HepG2 (cell line): ENCODE results near the gene PPIL3. TPM values are rescaled to one million over a fixed set of nuclear protein-coding genes. Genes with fewer than 3 reads are reported as not detected.

Experiments used
- CBX5 ChIP-seq: sonication (generic); formaldehyde crosslinking; IDR thresholded peaks from 2 replicates; pipeline ENCODE4 v1.4.0; 2020; ENCODE audit warnings: missing genetic modification reagents, borderline replicate concordance
- FOXJ3 ChIP-seq: sonication (generic); formaldehyde crosslinking; IDR thresholded peaks from 2 replicates; pipeline ENCODE4 v1.4.0; 2020; ENCODE audit warnings: missing genetic modification reagents, mild to moderate bottlenecking, borderline replicate concordance
- HNRNPUL1 ChIP-seq: fragments of 200-400 bp; formaldehyde crosslinking; IDR thresholded peaks from 2 replicates; pipeline ENCODE4 v1.6.1; 2017; ENCODE audit warnings: low read depth, mild to moderate bottlenecking, low read length, moderate library complexity
- KMT2A ChIP-seq: sonication (generic); formaldehyde crosslinking; IDR thresholded peaks from 2 replicates; pipeline ENCODE4 v1.4.0; 2020; ENCODE audit warnings: missing genetic modification reagents
- MEIS1 ChIP-seq: sonication (generic); formaldehyde crosslinking; IDR thresholded peaks from 2 replicates; pipeline ENCODE4 v1.9.0; 2021; ENCODE audit warnings: mild to moderate bottlenecking, missing genetic modification reagents, moderate library complexity, borderline replicate concordance
- NPAS2 ChIP-seq: sonication (generic); formaldehyde crosslinking; IDR thresholded peaks from 2 replicates; pipeline ENCODE4 v1.8.0; 2022; ENCODE audit warnings: mild to moderate bottlenecking, missing genetic modification reagents, borderline replicate concordance
- ZNF335 ChIP-seq: sonication (generic); formaldehyde crosslinking; IDR thresholded peaks from 2 replicates; pipeline ENCODE4 v1.4.0; 2020; ENCODE audit warnings: missing genetic modification reagents
- ZNF33B ChIP-seq: sonication (generic); formaldehyde crosslinking; IDR thresholded peaks from 2 replicates; pipeline ENCODE4 v1.5.1; 2020; ENCODE audit warnings: mild to moderate bottlenecking, missing genetic modification reagents
- ZNF704 ChIP-seq: sonication (generic); formaldehyde crosslinking; IDR thresholded peaks from 2 replicates; pipeline ENCODE4 v1.8.1; 2023; ENCODE audit warnings: mild to moderate bottlenecking, inconsistent platforms, moderate library complexity, missing genetic modification reagents, borderline replicate concordance
- ZNF772 ChIP-seq: sonication (generic); formaldehyde crosslinking; IDR thresholded peaks from 2 replicates; pipeline ENCODE4 v1.5.0; 2020; ENCODE audit warnings: mild to moderate bottlenecking, missing genetic modification reagents
- ZNF790 ChIP-seq: sonication (generic); formaldehyde crosslinking; IDR thresholded peaks from 2 replicates; pipeline ENCODE4 v1.8.0; 2022; ENCODE audit warnings: missing genetic modification reagents, mild to moderate bottlenecking, borderline replicate concordance
- polyA plus RNA-seq, 8 experiments: library from polyadenylated mRNA; depleted of rRNA in 3 of 8; stranded (reverse) in 7 of 8; unstranded in 1 of 8; fragments of >200 nt; fragmentation: Illumina TruSeq in 4 of 8; extraction: Trizol in 4 of 8; gene quantifications; 2 replicates each; pipeline versions ENCODE4 v1.2.1 to v1.2.3, GENCODE V29; 2011 to 2016; ENCODE audit warnings: low read depth in 4 of 8, missing spikeins in 1 of 8, mixed read lengths in 1 of 8; ENCODE audit not compliant: insufficient read depth in 1 of 8
- total RNA-seq, 5 experiments: library from RNA; depleted of rRNA; stranded (reverse); fragments of >200 nt; fragmentation: Illumina TruSeq; extraction: Trizol; gene quantifications; 2 replicates each; pipeline ENCODE4 v1.2.3, GENCODE V29; 2016; ENCODE audit warnings: low read depth in 1 of 5
- TF ChIP-seq, protein P1 (sequence below): IDR thresholded peaks from 2 replicates; pipeline ENCODE4 v1.6.1; 2016; ENCODE audit warnings: missing compliant biosample characterization, missing genetic modification reagents, borderline replicate concordance
- TF ChIP-seq, protein P2 (sequence below): sonication (generic); formaldehyde crosslinking; IDR thresholded peaks from 2 replicates; pipeline ENCODE4 v1.5.0; 2020; ENCODE audit warnings: mild to moderate bottlenecking, missing genetic modification reagents
- TF ChIP-seq, protein P3 (sequence below): sonication (generic); formaldehyde crosslinking; IDR thresholded peaks from 2 replicates; pipeline ENCODE4 v1.4.0; 2020; ENCODE audit warnings: missing genetic modification reagents
- TF ChIP-seq, protein P4 (sequence below): fragments of 450-650 bp; IDR thresholded peaks from 2 replicates; pipeline ENCODE4 v1.6.1; 2016
- TF ChIP-seq, protein P5 (sequence below): IDR thresholded peaks from 2 replicates; pipeline ENCODE4 v1.6.1; 2016
- TF ChIP-seq, protein P6 (sequence below): sonication (generic); formaldehyde crosslinking; conservative IDR thresholded peaks from 2 replicates; pipeline ENCODE4 v1.4.0; 2020; ENCODE audit warnings: missing genetic modification reagents

Gene PPIL3
- total and polyA plus RNA-seq, 2 of the 13 experiments (the other 11 are each of a cell fraction or from before 2014, with no cell fraction given) = 98.7 to 107 TPM

- no peak for TF ChIP-seq ZNF704 (CRISPR knock-in tag)
- no peak for TF ChIP-seq MEIS1
- TF ChIP-seq, protein P1, sequence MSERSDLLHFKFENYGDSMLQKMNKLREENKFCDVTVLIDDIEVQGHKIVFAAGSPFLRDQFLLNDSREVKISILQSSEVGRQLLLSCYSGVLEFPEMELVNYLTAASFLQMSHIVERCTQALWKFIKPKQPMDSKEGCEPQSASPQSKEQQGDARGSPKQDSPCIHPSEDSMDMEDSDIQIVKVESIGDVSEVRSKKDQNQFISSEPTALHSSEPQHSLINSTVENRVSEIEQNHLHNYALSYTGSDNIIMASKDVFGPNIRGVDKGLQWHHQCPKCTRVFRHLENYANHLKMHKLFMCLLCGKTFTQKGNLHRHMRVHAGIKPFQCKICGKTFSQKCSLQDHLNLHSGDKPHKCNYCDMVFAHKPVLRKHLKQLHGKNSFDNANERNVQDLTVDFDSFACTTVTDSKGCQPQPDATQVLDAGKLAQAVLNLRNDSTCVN (CRISPR knock-in tag) = no peak; the same call in 1 of the 2 replicates
- TF ChIP-seq, protein P2, sequence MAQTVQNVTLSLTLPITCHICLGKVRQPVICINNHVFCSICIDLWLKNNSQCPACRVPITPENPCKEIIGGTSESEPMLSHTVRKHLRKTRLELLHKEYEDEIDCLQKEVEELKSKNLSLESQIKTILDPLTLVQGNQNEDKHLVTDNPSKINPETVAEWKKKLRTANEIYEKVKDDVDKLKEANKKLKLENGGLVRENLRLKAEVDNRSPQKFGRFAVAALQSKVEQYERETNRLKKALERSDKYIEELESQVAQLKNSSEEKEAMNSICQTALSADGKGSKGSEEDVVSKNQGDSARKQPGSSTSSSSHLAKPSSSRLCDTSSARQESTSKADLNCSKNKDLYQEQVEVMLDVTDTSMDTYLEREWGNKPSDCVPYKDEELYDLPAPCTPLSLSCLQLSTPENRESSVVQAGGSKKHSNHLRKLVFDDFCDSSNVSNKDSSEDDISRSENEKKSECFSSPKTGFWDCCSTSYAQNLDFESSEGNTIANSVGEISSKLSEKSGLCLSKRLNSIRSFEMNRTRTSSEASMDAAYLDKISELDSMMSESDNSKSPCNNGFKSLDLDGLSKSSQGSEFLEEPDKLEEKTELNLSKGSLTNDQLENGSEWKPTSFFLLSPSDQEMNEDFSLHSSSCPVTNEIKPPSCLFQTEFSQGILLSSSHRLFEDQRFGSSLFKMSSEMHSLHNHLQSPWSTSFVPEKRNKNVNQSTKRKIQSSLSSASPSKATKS = no peak
- TF ChIP-seq, protein P3, sequence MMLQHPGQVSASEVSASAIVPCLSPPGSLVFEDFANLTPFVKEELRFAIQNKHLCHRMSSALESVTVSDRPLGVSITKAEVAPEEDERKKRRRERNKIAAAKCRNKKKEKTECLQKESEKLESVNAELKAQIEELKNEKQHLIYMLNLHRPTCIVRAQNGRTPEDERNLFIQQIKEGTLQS = peak; percentile 48; the same call in 1 of the 2 replicates
- peak; percentile 68; the same call in 1 of the 2 replicates for TF ChIP-seq KMT2A
- peak; percentile 82 for TF ChIP-seq CBX5 (CRISPR knock-in tag)
- TF ChIP-seq, protein P4, sequence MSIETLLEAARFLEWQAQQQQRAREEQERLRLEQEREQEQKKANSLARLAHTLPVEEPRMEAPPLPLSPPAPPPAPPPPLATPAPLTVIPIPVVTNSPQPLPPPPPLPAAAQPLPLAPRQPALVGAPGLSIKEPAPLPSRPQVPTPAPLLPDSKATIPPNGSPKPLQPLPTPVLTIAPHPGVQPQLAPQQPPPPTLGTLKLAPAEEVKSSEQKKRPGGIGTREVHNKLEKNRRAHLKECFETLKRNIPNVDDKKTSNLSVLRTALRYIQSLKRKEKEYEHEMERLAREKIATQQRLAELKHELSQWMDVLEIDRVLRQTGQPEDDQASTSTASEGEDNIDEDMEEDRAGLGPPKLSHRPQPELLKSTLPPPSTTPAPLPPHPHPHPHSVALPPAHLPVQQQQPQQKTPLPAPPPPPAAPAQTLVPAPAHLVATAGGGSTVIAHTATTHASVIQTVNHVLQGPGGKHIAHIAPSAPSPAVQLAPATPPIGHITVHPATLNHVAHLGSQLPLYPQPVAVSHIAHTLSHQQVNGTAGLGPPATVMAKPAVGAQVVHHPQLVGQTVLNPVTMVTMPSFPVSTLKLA = no peak
- TF ChIP-seq ZNF772 (CRISPR knock-in tag) = peak; percentile 79; the same call in 1 of the 2 replicates
- no peak for TF ChIP-seq NPAS2 (CRISPR knock-in tag)
- peak; percentile 64; the same call in 1 of the 2 replicates for TF ChIP-seq ZNF33B (CRISPR knock-in tag)
- no peak for TF ChIP-seq HNRNPUL1
- TF ChIP-seq, protein P5, sequence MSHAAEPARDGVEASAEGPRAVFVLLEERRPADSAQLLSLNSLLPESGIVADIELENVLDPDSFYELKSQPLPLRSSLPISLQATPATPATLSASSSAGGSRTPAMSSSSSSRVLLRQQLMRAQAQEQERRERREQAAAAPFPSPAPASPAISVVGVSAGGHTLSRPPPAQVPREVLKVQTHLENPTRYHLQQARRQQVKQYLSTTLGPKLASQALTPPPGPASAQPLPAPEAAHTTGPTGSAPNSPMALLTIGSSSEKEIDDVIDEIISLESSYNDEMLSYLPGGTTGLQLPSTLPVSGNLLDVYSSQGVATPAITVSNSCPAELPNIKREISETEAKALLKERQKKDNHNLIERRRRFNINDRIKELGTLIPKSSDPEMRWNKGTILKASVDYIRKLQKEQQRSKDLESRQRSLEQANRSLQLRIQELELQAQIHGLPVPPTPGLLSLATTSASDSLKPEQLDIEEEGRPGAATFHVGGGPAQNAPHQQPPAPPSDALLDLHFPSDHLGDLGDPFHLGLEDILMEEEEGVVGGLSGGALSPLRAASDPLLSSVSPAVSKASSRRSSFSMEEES (CRISPR knock-in tag) = peak; percentile 60; the same call in 1 of the 2 replicates
- no peak for TF ChIP-seq ZNF790
- TF ChIP-seq ZNF335 (CRISPR knock-in tag) = no peak
- TF ChIP-seq, protein P6, sequence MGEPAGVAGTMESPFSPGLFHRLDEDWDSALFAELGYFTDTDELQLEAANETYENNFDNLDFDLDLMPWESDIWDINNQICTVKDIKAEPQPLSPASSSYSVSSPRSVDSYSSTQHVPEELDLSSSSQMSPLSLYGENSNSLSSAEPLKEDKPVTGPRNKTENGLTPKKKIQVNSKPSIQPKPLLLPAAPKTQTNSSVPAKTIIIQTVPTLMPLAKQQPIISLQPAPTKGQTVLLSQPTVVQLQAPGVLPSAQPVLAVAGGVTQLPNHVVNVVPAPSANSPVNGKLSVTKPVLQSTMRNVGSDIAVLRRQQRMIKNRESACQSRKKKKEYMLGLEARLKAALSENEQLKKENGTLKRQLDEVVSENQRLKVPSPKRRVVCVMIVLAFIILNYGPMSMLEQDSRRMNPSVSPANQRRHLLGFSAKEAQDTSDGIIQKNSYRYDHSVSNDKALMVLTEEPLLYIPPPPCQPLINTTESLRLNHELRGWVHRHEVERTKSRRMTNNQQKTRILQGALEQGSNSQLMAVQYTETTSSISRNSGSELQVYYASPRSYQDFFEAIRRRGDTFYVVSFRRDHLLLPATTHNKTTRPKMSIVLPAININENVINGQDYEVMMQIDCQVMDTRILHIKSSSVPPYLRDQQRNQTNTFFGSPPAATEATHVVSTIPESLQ (CRISPR knock-in tag) = no peak
- TF ChIP-seq FOXJ3 (CRISPR knock-in tag) = no peak
These were observed 44.6 kb downstream of the PPIL3 start (continued) for GRCh38 chr2:200843993-200844948.
